ENCODE results near the gene AOC2.
"Not testable (repeated sequence)": the region's sequence is repeated elsewhere in the genome, so short reads cannot be mapped to it uniquely, and the experiment has no call there.

AOC2 gene

GRCh38 chr17:42879596-42879985 lies 35.2 kb downstream of the AOC2 start:
- H3K4me3 ChIP-seq (ENCODE audit: low read depth, low read length) = no peak overlapping the region

- H3K4me3 ChIP-seq (ENCODE audit: low read depth, low read length) = no peak overlapping the region
These were observed 36.5 kb downstream of the AOC2 start for GRCh38 chr17:42880776-42881310.

- not testable (repeated sequence) for H3K4me3 ChIP-seq (ENCODE audit: low read depth, low read length)
These were observed 37.3 kb downstream of the AOC2 start for GRCh38 chr17:42881706-42882105.

- H3K4me3 ChIP-seq (ENCODE audit: low read depth, low read length) = no peak overlapping the region
These were observed 37.8 kb downstream of the AOC2 start for GRCh38 chr17:42882166-42882565.

GRCh38 chr17:42883802-42884558 lies 39.6 kb downstream of the AOC2 start:
- no peak overlapping the region for H3K4me3 ChIP-seq (ENCODE audit: low read depth, low read length)

- H3K4me3 ChIP-seq (ENCODE audit: low read depth, low read length) = not testable (repeated sequence)
These were observed 41.4 kb downstream of the AOC2 start for GRCh38 chr17:42885806-42886205.

GRCh38 chr17:42886283-42887176 lies 42.1 kb downstream of the AOC2 start:
- no peak overlapping the region for H3K4me3 ChIP-seq (ENCODE audit: low read depth, low read length)

GRCh38 chr17:42889809-42890208 lies 45.4 kb downstream of the AOC2 start:
- H3K4me3 ChIP-seq (ENCODE audit: low read depth, low read length) = no peak overlapping the region

- no peak overlapping the region for H3K4me3 ChIP-seq (ENCODE audit: low read depth, low read length)
These were observed 47.3 kb downstream of the AOC2 start for GRCh38 chr17:42891539-42892152.

GRCh38 chr17:42893359-42893758 lies 49.0 kb downstream of the AOC2 start:
- no peak overlapping the region for H3K4me3 ChIP-seq (ENCODE audit: low read depth, low read length)

- no peak overlapping the region for H3K4me3 ChIP-seq (ENCODE audit: low read depth, low read length)
These were observed 50.2 kb downstream of the AOC2 start for GRCh38 chr17:42894283-42895184.

- H3K4me3 ChIP-seq (ENCODE audit: low read depth, low read length) = no peak overlapping the region
These were observed 50.8 kb downstream of the AOC2 start for GRCh38 chr17:42895185-42895555.

- no peak overlapping the region for H3K4me3 ChIP-seq (ENCODE audit: low read depth, low read length)
These were observed 53.9 kb downstream of the AOC2 start for GRCh38 chr17:42898147-42898811.

- not testable (repeated sequence) for H3K4me3 ChIP-seq (ENCODE audit: low read depth, low read length)
These were observed 55.6 kb downstream of the AOC2 start for GRCh38 chr17:42899981-42900380.
